ENCODE data around the gene GOLGA7B. TPM values are rescaled to one million over a fixed set of nuclear protein-coding genes. Genes with fewer than 3 reads are reported as not detected.

GOLGA7B gene
- total and polyA plus RNA-seq, 2 of the 4 experiments (the other 2 are of a cell fraction), result not detected

DNA sequence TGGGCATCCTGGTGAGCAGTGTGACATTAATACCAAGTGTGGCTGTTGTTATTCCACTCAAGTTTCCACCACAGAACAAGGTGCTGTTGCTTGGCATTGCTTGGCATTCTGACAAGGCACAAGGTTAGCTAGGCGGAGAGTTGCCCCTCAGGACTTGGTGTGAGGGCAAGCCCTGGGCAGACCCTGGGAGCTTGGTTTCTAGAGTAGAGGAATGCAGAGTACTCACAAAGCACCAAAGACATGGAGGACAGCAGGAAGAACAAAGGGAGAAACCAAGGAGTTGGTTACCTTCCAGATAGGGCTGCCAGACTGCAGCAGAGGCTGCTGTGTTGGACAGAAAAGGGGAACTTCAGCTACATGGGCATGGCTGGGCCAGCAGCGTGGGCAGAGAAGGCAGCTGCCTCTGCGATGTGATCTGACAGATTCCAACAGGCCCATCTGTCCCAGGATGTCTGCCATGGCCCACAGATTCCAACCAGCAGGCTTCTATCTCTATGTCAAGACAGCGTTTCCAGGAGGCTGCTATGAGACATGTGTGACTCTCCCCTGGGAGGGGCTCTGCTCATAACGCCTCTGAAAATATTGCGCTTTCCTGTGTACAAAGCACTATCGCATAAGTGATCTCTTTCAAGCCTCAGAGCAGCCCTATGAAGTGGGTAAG, 1.8 kb downstream of the GOLGA7B start:
- CTCF ChIA-PET, result interaction anchor here (0.6 kb wide), 1 partner anchor 1600 kb away, joined by 3 read pairs; no protein-coding TSS in a partner anchor
- no peak for ATAC-seq (ENCODE audit: low read depth)

More for the DNA sequence above, 1.8 kb downstream of the GOLGA7B start:
- no peaks in the 10 kb centered on the region for H3K9me1 ChIP-seq (ENCODE audit: insufficient read depth, low read length)
- H2BK20ac ChIP-seq (ENCODE audit: low read depth, low read length), result no peak overlapping the region
- no peak for DNase-seq
- H3K9ac ChIP-seq (ENCODE audit: low read depth, low read length), result no peak overlapping the region
- no peak overlapping the region for H3K18ac ChIP-seq (ENCODE audit: low read depth, low read length)
- no peaks in the 10 kb centered on the region for H3K79me1 ChIP-seq (ENCODE audit: low read depth in 1 of 2, low read length in 2 of 2)
- no peak overlapping the region for H4K5ac ChIP-seq (ENCODE audit: low read depth, low read length)
- dilution Hi-C loops (cut with HindIII; ENCODE audit: low sequenced_read_pairs, unreplicated experiment), result no loop called here
- in situ Hi-C loops (cut with MboI; ENCODE audit: low sequenced_read_pairs), result no loop called here
- no peaks in the 10 kb centered on the region for H3K9me3 ChIP-seq (ENCODE audit: control insufficient read depth, insufficient read depth, low read length)
- H2BK15ac ChIP-seq (ENCODE audit: low read depth, low read length), result no peak overlapping the region
- TF ChIP-seq POLR2A (IDR thresholded peaks at IDR 0.05; ENCODE audit: low read depth, low read length) (no peak), MAFK (IDR thresholded peaks at IDR 0.05; ENCODE audit: low read depth, low read length) (no peak), CHD1 (IDR thresholded peaks at IDR 0.05; ENCODE audit: low read depth, low read length) (no peak), SMC3 (IDR thresholded peaks at IDR 0.05; ENCODE audit: low read depth, low read length) (no peak), MXI1 (IDR thresholded peaks at IDR 0.05; ENCODE audit: borderline replicate concordance, low read depth, low read length) (no peak), CEBPB (IDR thresholded peaks at IDR 0.05; ENCODE audit: low read depth, low read length) (no peak), FOS (IDR thresholded peaks at IDR 0.05; ENCODE audit: low read depth, low read length) (no peak), RAD21 (IDR thresholded peaks at IDR 0.05; ENCODE audit: low read length) (no peak), NFE2L2 (IDR thresholded peaks at IDR 0.05; ENCODE audit: low read depth, low read length) (no peak), RFX5 (IDR thresholded peaks at IDR 0.05; ENCODE audit: low read depth, low read length) (no peak)
- TF ChIP-seq, protein P1, sequence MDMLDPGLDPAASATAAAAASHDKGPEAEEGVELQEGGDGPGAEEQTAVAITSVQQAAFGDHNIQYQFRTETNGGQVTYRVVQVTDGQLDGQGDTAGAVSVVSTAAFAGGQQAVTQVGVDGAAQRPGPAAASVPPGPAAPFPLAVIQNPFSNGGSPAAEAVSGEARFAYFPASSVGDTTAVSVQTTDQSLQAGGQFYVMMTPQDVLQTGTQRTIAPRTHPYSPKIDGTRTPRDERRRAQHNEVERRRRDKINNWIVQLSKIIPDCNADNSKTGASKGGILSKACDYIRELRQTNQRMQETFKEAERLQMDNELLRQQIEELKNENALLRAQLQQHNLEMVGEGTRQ (IDR thresholded peaks at IDR 0.05; ENCODE audit: low read depth, low read length), result no peak
- TF ChIP-seq, protein P2, sequence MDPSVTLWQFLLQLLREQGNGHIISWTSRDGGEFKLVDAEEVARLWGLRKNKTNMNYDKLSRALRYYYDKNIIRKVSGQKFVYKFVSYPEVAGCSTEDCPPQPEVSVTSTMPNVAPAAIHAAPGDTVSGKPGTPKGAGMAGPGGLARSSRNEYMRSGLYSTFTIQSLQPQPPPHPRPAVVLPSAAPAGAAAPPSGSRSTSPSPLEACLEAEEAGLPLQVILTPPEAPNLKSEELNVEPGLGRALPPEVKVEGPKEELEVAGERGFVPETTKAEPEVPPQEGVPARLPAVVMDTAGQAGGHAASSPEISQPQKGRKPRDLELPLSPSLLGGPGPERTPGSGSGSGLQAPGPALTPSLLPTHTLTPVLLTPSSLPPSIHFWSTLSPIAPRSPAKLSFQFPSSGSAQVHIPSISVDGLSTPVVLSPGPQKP (IDR thresholded peaks at IDR 0.05; ENCODE audit: borderline replicate concordance, low read depth, low read length), result no peak
- TF ChIP-seq, protein P3, sequence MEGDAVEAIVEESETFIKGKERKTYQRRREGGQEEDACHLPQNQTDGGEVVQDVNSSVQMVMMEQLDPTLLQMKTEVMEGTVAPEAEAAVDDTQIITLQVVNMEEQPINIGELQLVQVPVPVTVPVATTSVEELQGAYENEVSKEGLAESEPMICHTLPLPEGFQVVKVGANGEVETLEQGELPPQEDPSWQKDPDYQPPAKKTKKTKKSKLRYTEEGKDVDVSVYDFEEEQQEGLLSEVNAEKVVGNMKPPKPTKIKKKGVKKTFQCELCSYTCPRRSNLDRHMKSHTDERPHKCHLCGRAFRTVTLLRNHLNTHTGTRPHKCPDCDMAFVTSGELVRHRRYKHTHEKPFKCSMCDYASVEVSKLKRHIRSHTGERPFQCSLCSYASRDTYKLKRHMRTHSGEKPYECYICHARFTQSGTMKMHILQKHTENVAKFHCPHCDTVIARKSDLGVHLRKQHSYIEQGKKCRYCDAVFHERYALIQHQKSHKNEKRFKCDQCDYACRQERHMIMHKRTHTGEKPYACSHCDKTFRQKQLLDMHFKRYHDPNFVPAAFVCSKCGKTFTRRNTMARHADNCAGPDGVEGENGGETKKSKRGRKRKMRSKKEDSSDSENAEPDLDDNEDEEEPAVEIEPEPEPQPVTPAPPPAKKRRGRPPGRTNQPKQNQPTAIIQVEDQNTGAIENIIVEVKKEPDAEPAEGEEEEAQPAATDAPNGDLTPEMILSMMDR (conservative IDR thresholded peaks at IDR 0.05; ENCODE audit: low read depth, low read length), result no peak
- H3K56ac ChIP-seq (ENCODE audit: extremely low read depth, insufficient read depth, low read length), result no peak overlapping the region
- H3K27ac ChIP-seq (ENCODE audit: insufficient read depth, low read length), result no peak overlapping the region
- H2AFZ ChIP-seq (replicated peaks; ENCODE audit: low read length, poor library complexity), result no peak overlapping the region
- intact Hi-C loops (cut with micrococcal nuclease), result no loop called here
- no peak overlapping the region for H3K23ac ChIP-seq (ENCODE audit: low read depth, low read length)
- no peak overlapping the region for H4K8ac ChIP-seq (ENCODE audit: low read depth in 2 of 2, low read length in 2 of 2)
- WGBS, 2 experiments (ENCODE audit: extremely low coverage in 2 of 2, insufficient read length in 1 of 2), result 0% methylated on average over 1 of the region's 7 CpGs; no CpG with 5 or more reads in 1 of the 2 experiments
- H2AK5ac ChIP-seq (ENCODE audit: low read depth, low read length), result no peak overlapping the region
- H4K91ac ChIP-seq (ENCODE audit: insufficient read depth, low read depth, low read length), result no peak overlapping the region
- no peaks in the 10 kb centered on the region; the same call in 1 of the 2 replicates for H4K20me1 ChIP-seq (ENCODE audit: insufficient read depth, low read length)
- no peak overlapping the region for H2BK120ac ChIP-seq (ENCODE audit: low read depth, low read length)
- H3K4me2 ChIP-seq (ENCODE audit: low read depth, low read length), result no peak overlapping the region
- H2BK5ac ChIP-seq (ENCODE audit: low read depth, low read length, poor library complexity, severe bottlenecking), result no peak overlapping the region
- no peak overlapping the region for H3K4ac ChIP-seq (ENCODE audit: low read depth, low read length)
- H2AK9ac ChIP-seq (replicated peaks; ENCODE audit: low read depth, low read length, poor library complexity), result no peak overlapping the region
- POLR2A ChIA-PET (ENCODE audit: unreplicated experiment), result no interaction called here
- no peak overlapping the region for H3K4me3 ChIP-seq (ENCODE audit: insufficient read depth, low read depth, low read length)
- H3K36me3 ChIP-seq (ENCODE audit: control insufficient read depth, insufficient read depth, low read length), result no peaks in the 10 kb centered on the region
- H3K4me1 ChIP-seq (ENCODE audit: control insufficient read depth, insufficient read depth, low read length), result no peaks in the 10 kb centered on the region
- H3K27me3 ChIP-seq (ENCODE audit: control insufficient read depth, insufficient read depth, low read length), result peaks cover 35% of the 10 kb centered on the region
- H3K14ac ChIP-seq (replicated peaks; ENCODE audit: low read depth, low read length), result no peak overlapping the region
- BruUV-seq (replicated peaks), result no TSS peak
